Ascending aorta (tissue), 2 donors: Measurements from ENCODE around the gene SCGB1C1. TPM values are rescaled to one million over a fixed set of nuclear protein-coding genes. Genes with fewer than 3 reads are reported as not detected.

Experiments used
- DNase-seq, 2 donors: peaks; one replicate each; pipeline ENCODE4 v3.0.0-alpha.2; 2019; ENCODE audit warnings: low spot score in 2 of 2
- H3K27ac ChIP-seq, 2 donors: fragments of 200-600 bp; sonication (generic); one replicate each; pipeline ENCODE4 v1.5.1; 2016 to 2017; ENCODE audit warnings: mild to moderate bottlenecking in 1 of 2
- H3K27me3 ChIP-seq: fragments of 200-600 bp; sonication (generic); one replicate; pipeline ENCODE4 v1.5.1; 2017
- H3K36me3 ChIP-seq, 2 donors: fragments of 200-600 bp; sonication (generic); one replicate each; pipeline ENCODE4 v1.5.1; 2016
- H3K4me1 ChIP-seq, 2 donors: fragments of 200-600 bp; sonication (generic); one replicate each; pipeline ENCODE4 v1.5.1; 2016 to 2017; ENCODE audit warnings: mild to moderate bottlenecking in 1 of 2
- H3K4me3 ChIP-seq, 2 donors: fragments of 200-600 bp; sonication (generic); one replicate each; pipeline ENCODE4 v1.5.1; 2016 to 2017; ENCODE audit warnings: mild to moderate bottlenecking in 1 of 2
- H3K9me3 ChIP-seq, 2 donors: fragments of 200-600 bp; sonication (generic); one replicate each; pipeline ENCODE4 v1.5.1; 2016
- intact Hi-C: fragments of 100-400 bp; cut with DNase I; formaldehyde crosslinking; loops from one replicate; pipeline ENCODE4 v1.15.1; 2023
- total RNA-seq: library from RNA; depleted of rRNA; stranded (reverse); fragments of >200 nt; gene quantifications from one replicate; pipeline ENCODE4 v1.1.0, GENCODE V29; 2016
- TF ChIP-seq, protein P1 (sequence below), 3 experiments: fragments of 200-600 bp in 2 of 3; fragments of 450-650 bp in 1 of 3; sonication (generic) in 2 of 3; IDR thresholded peaks; one replicate each; pipeline ENCODE4 v1.5.1; 2016 to 2019; ENCODE audit warnings: antibody characterized with exemption in 3 of 3, mild to moderate bottlenecking in 1 of 3, moderate library complexity in 1 of 3

The SCGB1C1 gene
- total RNA-seq, 1 donor from 2014 or later: not detected

- peak in 1 of 2 donors; percentile 61 for DNase-seq
- TF ChIP-seq, protein P1, sequence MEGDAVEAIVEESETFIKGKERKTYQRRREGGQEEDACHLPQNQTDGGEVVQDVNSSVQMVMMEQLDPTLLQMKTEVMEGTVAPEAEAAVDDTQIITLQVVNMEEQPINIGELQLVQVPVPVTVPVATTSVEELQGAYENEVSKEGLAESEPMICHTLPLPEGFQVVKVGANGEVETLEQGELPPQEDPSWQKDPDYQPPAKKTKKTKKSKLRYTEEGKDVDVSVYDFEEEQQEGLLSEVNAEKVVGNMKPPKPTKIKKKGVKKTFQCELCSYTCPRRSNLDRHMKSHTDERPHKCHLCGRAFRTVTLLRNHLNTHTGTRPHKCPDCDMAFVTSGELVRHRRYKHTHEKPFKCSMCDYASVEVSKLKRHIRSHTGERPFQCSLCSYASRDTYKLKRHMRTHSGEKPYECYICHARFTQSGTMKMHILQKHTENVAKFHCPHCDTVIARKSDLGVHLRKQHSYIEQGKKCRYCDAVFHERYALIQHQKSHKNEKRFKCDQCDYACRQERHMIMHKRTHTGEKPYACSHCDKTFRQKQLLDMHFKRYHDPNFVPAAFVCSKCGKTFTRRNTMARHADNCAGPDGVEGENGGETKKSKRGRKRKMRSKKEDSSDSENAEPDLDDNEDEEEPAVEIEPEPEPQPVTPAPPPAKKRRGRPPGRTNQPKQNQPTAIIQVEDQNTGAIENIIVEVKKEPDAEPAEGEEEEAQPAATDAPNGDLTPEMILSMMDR (IDR thresholded peaks at IDR 0.05): no peak
- H3K27ac ChIP-seq: no peak overlapping the region
- peaks cover 11 to 52% of the 10 kb centered on the region in 2 donors for H3K36me3 ChIP-seq
- intact Hi-C loops: loop anchor here (5.0 kb wide), 2 partner anchors 103 to 248 kb away; partner anchors contain the start of genes IFITM2 and PTDSS2
- peak overlapping the region in 1 of 2 donors; percentile 88 for H3K4me3 ChIP-seq
- H3K27me3 ChIP-seq: no peaks in the 10 kb centered on the region
- no peaks in the 10 kb centered on the region for H3K9me3 ChIP-seq
- peaks cover 13 to 30% of the 10 kb centered on the region in 2 donors for H3K4me1 ChIP-seq
Observed at GRCh38 chr11:204587-205109, 11.8 kb downstream of the SCGB1C1 start.

GRCh38 chr11:205221-206001, 12.5 kb downstream of the SCGB1C1 start:
- TF ChIP-seq, protein P1 (IDR thresholded peaks at IDR 0.05): no peak
- Histone ChIP-seq H3K27ac (no peak overlapping the region), H3K4me3 (peak overlapping the region; percentile 88 to 99), H3K9me3 (no peaks in the 10 kb centered on the region), H3K4me1 (peaks cover 17 to 38% of the 10 kb centered on the region in 2 donors), H3K36me3 (peaks cover 18 to 52% of the 10 kb centered on the region in 2 donors), H3K27me3 (no peaks in the 10 kb centered on the region)
- peak in 1 of 2 donors; percentile 63 for DNase-seq
- intact Hi-C loops: loop anchor here (2.0 to 5.0 kb wide), 3 partner anchors 102 to 247 kb away; partner anchors contain the start of genes IFITM2 and PTDSS2

DNA sequence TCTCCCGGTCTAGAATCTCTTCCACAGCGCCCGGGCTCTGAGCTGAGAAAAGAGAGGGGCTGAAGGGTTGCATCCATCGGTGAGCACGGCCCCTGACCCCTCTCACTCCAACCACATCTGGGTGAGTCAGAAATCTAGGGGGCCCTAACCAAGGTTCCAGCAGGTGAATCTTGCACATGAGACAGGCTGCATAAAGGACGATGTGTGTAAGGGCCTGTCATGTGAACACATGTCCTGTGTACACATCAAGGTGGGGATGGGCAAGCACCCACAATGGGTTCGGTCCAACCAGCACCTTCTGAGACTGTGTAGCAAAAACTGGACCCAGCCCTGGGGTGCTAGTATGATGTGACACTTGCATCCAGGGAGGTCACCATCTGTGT, 13.1 kb downstream of the SCGB1C1 start:
- Histone ChIP-seq H3K27me3 (no peaks in the 10 kb centered on the region), H3K9me3 (no peaks in the 10 kb centered on the region), H3K27ac (peak overlapping the region in 1 of 2 donors; percentile 99), H3K4me1 (peaks cover 17 to 44% of the 10 kb centered on the region in 2 donors), H3K36me3 (peaks cover 23 to 52% of the 10 kb centered on the region in 2 donors), H3K4me3 (peak overlapping the region; percentile 88 to 99)
- peak in 1 of 2 donors; percentile 60 for DNase-seq
- TF ChIP-seq, protein P1 (IDR thresholded peaks at IDR 0.05): no peak
- intact Hi-C loops: loop anchor here (2.0 to 5.0 kb wide), 3 partner anchors 101 to 246 kb away; partner anchors contain the start of genes IFITM2 and PTDSS2

- peak overlapping the region; percentile 99 for H3K27ac ChIP-seq
- DNase-seq: peak in 1 of 2 donors; percentile 70
- TF ChIP-seq, protein P1 (IDR thresholded peaks at IDR 0.05): no peak
- peaks cover 29 to 55% of the 10 kb centered on the region in 2 donors for H3K36me3 ChIP-seq
- H3K4me3 ChIP-seq: peak overlapping the region; percentile 88 to 99
- H3K27me3 ChIP-seq: no peaks in the 10 kb centered on the region
- no peaks in the 10 kb centered on the region for H3K9me3 ChIP-seq
- H3K4me1 ChIP-seq: peaks cover 17 to 47% of the 10 kb centered on the region in 2 donors
- intact Hi-C loops: loop anchor here (1.0 to 5.0 kb wide), 5 partner anchors 30 to 300 kb away; partner anchors contain the start of genes IFITM2, PSMD13, PTDSS2 and SIRT3
Observed at GRCh38 chr11:206526-207207, 13.8 kb downstream of the SCGB1C1 start.

- Histone ChIP-seq H3K4me3 (peak within 1 kb of the TSS; percentile 88 to 99), H3K9me3 (no peaks in the 10 kb centered on the region), H3K4me1 (peaks cover 17 to 47% of the 10 kb centered on the region in 2 donors), H3K36me3 (peaks cover 36 to 61% of the 10 kb centered on the region in 2 donors), H3K27ac (peak within 1 kb of the TSS; percentile 99), H3K27me3 (no peaks in the 10 kb centered on the region)
- peak; percentile 95 to 99 for DNase-seq
- intact Hi-C loops: loop anchor here (1.0 to 5.0 kb wide), 5 partner anchors 29 to 299 kb away; partner anchors contain the start of genes IFITM2, PSMD13, PTDSS2 and SIRT3
- TF ChIP-seq, protein P1 (IDR thresholded peaks at IDR 0.05): no peak
Observed at GRCh38 chr11:207208-207862, 14.5 kb downstream of the SCGB1C1 start, which contains the start of the genes BET1L and RIC8A. Gene BET1L (minus strand): TSS chr11:207399. CDS start chr11:207321, 78 bp downstream. Gene RIC8A (plus strand): TSS chr11:207708. CDS start chr11:208855, 1,147 bp downstream.
